ENCODE measurements around the gene SNAI3. TPM values are rescaled to one million over a fixed set of nuclear protein-coding genes. Genes with fewer than 3 reads are reported as not detected.
"Not testable (repeated sequence)": the region's sequence is repeated elsewhere in the genome, so short reads cannot be mapped to it uniquely, and the experiment has no call there.

The SNAI3 gene
- total RNA-seq, 1 donor from 2014 or later = 7.2 TPM

DNA sequence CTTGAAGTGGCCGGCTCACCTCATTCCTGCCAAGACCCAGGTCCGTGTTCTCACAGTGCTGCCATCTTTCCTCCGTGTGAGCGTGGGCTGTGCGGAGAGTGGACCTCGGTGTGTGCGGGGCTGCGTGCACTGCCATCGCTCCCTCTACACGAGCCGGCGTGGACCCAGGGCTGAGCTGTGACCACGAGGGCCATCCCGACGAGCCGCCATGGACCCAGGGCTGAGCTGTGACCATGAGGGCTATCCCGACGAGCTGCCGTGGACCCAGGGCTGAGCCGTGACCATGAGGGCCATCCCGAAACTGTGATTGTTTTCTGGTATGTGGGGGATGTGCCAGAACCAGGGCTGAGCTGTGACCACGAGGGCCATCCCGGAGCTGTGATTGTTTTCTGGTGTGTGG is 14.5 kb downstream of the SNAI3 start:
- intact Hi-C loops (cut with micrococcal nuclease) = no loop called here

DNA sequence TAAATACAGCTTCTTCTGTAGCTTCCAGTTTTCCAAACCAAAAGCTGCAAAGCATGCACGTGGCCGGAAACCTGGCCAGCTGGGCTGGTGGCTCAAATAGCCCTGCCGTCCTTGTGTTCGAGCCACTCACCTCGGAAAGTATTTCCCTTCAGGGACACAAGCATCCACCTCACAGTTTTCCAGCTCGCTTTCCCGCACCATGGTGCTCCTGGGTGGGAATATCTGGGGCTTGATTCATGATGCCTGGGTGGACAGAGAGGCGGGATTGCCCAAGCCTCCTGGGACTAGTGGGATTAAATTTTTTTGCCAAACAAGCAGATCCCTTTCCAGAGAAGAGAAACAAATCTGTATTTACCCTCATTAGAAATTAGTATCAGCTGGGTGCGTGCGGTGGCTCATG is 16.3 kb downstream of the SNAI3 start:
- intact Hi-C loops (cut with micrococcal nuclease) = no loop called here

GRCh38 chr16:88669493-88669892 is 16.8 kb downstream of the SNAI3 start:
- intact Hi-C loops (cut with micrococcal nuclease) = not testable (repeated sequence)

- intact Hi-C loops (cut with micrococcal nuclease) = no loop called here
Observed at GRCh38 chr16:88667461-88667860, 18.8 kb downstream of the SNAI3 start.

DNA sequence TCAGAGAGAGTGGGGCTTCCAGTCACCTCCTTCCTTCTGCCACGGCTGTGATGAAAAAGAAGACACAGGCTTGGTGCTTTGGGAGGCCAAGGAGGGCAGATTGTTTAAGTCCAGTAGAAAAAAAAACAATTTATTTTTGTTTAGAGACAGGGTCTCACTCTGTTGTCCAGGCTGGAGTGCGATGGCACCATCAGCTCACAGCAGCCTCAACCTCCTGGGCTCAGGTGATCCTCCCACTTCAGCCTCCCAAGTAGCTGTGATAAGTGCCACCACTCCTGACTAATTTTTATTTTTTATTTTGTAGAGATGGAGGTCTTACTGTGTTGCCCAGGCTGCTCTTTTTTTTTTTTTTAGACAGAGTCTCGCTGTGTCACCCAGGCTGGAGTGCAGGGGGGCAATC is 20.7 kb downstream of the SNAI3 start:
- intact Hi-C loops (cut with micrococcal nuclease) = no loop called here

GRCh38 chr16:88665148-88665547 is 21.2 kb downstream of the SNAI3 start:
- intact Hi-C loops (cut with micrococcal nuclease) = no loop called here

GRCh38 chr16:88662843-88663606 is 23.3 kb downstream of the SNAI3 start, which contains the start of gene MVD:
TSS of gene MVD (minus strand) at chr16:88663091. CDS start at chr16:88663080, 11 bp downstream.
- intact Hi-C loops (cut with micrococcal nuclease) = loop anchor here (1.0 to 5.0 kb wide), 4 partner anchors 12 to 91 kb away; partner anchors contain the start of genes CYBA, SNAI3 and ZC3H18

GRCh38 chr16:88662222-88662842 is 24.0 kb downstream of the SNAI3 start:
- intact Hi-C loops (cut with micrococcal nuclease) = loop anchor here (5.0 kb wide), 1 partner anchor 90 kb away; the partner anchor contains the start of gene ZC3H18

DNA sequence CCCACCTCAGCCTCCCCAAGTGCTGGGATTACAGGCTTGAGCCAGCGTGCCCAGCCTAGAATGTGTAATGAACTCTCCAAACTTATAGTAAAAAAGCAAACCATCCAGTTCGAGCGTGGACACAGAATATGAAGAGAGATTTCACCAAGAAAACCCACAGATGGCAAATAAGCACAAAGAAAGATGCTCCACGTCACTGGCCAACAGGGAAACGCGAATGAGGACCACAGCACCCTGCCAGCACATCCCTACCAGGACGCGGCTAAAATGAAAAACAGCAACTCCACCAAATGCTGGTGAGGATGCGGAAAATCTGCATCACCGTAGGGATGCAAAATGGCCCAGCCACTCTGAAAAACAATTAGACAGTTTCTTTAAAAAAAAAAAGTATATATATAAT is 24.8 kb downstream of the SNAI3 start:
- intact Hi-C loops (cut with micrococcal nuclease) = loop anchor here (5.0 kb wide), 1 partner anchor 89 kb away; the partner anchor contains the start of gene ZC3H18

GRCh38 chr16:88659160-88659559 is 27.1 kb downstream of the SNAI3 start:
- intact Hi-C loops (cut with micrococcal nuclease) = no loop called here

DNA sequence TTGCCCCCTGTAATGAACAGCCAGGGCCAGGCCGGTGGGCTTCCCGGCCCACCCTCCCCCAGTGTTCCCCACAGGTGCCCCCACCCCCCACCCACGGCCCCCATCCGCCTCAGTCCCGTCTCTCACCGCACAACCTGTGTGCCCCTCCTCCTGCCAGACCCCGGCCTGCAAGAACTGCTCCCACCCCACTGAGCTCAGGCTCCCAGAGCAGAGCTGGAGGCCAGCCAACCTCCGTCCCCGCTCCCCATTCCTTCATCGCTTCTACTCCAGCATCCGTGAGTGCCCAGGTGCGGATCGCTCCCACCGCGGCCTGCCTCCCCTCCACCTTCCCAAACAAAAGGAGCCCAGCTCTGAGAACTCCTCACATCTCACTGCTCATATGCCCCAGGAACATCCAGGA is 27.6 kb downstream of the SNAI3 start:
- intact Hi-C loops (cut with micrococcal nuclease) = no loop called here

GRCh38 chr16:88657371-88657770 is 28.9 kb downstream of the SNAI3 start:
- intact Hi-C loops (cut with micrococcal nuclease) = no loop called here

- intact Hi-C loops (cut with micrococcal nuclease) = no loop called here
Observed at GRCh38 chr16:88656291-88656980, 29.9 kb downstream of the SNAI3 start.

DNA sequence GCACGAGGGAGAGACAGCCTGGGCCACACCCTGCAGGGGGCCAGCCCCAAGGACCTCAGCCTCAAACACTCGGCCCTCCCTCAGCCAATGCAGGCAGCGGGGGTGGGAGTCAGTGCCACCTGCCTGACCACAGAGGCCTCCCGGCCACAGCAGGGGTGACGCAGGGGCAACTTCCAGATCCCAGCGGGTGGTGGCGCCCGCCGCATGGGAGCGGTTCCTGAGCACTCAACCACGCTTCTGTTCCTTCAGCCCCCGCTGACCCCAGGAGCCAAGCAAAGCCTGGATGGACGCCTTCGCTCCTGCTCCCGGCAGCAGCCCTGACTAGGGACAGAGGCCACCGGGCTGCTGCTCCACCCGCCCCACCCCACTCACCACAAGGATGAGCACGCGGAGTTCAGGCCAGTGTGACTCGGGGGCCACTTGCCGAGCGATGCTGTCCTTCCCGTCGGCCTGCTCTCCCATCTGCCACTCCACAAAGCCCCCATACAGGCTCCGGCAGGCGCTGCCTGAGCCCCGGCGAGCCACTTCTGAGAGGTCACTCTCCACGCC is 30.5 kb downstream of the SNAI3 start:
- intact Hi-C loops (cut with micrococcal nuclease) = no loop called here

DNA sequence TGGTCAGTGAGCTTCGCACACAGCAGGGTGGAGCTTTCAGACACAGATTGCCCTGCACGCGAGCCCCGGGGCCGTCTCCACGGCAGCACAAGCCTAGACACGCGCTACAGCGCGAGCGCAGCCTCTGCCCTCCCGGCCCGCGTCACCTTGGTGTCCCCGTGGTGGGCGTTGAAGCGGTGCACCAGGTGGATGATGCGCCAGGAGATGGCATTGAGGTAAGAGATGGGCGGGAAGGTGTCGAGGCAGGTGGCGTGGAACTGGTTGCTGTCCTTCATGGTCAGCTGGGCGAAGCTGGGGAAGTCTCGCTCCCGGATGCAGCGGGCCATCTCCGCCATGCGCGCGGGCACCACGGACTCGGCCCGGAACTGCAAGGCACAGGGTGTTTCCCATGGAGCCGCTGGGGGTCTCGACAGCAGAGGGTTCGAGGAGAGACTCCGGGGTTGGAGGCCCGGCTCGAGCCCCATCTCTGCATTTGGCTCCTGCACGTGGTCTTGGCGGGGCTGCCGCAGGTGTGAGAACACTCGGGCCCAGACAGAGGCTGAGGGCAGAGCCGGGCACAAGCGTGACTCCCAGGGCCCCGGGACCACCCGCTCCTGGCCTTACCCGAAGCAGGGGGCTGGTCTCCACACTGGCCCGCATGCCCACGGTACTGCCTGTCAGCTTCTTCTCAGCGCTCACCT is 31.1 kb downstream of the SNAI3 start:
- intact Hi-C loops (cut with micrococcal nuclease) = no loop called here

DNA sequence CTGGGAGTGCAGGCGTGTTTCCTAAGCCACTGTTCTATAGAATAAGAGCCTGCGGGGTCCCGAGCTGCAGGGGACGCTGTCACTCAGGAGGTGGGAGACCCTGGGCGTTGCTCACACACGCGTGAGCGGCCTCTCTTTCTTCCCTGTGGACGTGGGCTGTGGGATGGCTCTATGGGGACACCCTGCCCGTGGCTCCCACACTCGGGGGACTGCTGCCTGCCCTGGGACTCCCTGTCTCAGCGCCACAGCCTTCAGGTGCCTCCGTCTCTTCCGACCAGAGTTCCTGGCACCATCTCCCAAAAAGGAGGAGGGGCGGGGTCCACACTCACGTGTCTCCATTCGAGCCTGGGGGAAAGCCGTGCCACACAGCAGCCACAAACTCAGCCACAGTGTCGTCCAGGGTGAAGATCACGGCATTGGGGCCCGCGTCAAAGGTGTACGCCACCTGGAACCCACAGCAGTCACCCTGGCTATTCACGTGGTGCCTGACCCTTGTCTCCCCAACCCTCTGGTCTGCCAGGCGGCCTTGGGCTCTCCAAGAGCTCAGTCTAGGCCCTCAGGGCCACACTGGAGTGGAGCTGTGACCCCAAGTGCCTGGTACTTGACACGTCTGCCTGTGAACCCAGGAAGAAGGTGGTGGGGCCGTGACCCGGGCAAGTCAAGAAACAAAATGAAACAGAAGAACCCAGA is 31.8 kb downstream of the SNAI3 start:
- intact Hi-C loops (cut with micrococcal nuclease) = no loop called here

GRCh38 chr16:88653596-88654362 is 32.5 kb downstream of the SNAI3 start:
- intact Hi-C loops (cut with micrococcal nuclease) = no loop called here

DNA sequence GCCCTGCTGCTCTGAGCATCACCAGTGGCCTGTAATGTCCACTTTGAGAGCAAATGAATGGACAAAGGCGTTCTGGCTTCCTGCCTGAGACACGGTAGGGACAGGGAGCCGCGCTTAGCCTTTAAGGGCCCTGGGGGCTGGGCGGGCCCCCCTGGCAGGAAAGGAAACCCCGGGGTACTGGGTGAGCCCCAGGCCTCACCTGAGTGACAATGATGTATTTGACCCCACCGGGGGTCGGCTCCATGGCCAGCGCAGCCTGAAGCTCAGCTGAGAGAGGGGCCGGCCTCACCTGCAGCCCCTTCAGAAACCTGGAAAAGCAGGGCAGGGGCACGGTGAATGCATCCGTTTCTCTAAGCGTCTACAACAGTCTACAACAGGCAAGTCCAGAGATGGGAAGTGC is 33.2 kb downstream of the SNAI3 start:
- intact Hi-C loops (cut with micrococcal nuclease) = no loop called here

- intact Hi-C loops (cut with micrococcal nuclease) = no loop called here
Observed at GRCh38 chr16:88652762-88653063, 33.6 kb downstream of the SNAI3 start.

Data from T-helper 2 cell treated with Interferon-gamma antibody and Interleukin-4, amounts not matched to agents 100 ng/mL and 5 ng/mL, for 36 hours (primary cell).